Renal pelvis (tissue), 4 donors: Measurements from ENCODE around the gene COX11. TPM values are rescaled to one million over a fixed set of nuclear protein-coding genes. Genes with fewer than 3 reads are reported as not detected.

Experiments
- DNase-seq: peaks from one replicate; pipeline ENCODE4 v3.0.0-alpha.2; 2013
- polyA plus RNA-seq, 3 donors: library from polyadenylated mRNA; unstranded; fragments of 120-200 nt; gene quantifications; one replicate each; pipeline ENCODE4 v1.2.1, GENCODE V29; 2013; ENCODE audit not compliant: insufficient read length in 3 of 3

COX11 gene
- polyA plus RNA-seq, 3 donors, result 74.6 to 112 (median 112) TPM

DNA sequence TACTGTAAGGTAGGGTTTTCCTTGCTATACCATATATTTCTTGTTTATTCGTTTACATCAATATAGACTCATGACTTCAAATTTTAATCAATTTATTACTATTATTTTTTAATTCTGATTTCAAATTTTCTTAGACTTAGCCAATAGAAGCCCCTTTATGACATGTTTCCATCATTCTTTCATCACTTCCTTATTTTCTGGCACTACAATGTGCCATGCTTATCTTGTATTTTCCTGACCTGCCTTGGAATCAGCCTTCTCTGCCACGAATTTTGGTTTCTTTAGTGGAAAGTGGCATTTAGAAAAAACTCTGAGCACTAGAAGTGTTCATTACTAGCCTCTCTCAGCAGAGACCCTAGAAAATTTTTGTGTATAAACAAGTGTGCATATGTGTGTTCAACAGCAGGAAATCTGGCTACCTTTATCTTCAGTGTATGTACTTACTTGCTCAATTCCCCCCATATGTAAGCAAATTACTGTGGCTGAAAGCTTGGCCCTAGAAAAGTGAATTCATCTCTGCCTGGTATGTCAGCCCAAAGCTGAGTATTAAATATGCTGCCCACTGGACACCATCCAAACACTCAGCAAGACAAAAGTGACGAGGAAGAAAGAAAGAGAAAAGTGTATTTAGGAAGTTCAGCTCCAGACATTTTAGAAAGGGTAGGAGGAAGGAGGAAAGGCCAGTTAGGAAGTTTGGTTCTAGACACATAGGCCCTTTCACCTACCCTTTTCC, 4.1 kb upstream of the COX11 start:
- no peak for DNase-seq

DNA sequence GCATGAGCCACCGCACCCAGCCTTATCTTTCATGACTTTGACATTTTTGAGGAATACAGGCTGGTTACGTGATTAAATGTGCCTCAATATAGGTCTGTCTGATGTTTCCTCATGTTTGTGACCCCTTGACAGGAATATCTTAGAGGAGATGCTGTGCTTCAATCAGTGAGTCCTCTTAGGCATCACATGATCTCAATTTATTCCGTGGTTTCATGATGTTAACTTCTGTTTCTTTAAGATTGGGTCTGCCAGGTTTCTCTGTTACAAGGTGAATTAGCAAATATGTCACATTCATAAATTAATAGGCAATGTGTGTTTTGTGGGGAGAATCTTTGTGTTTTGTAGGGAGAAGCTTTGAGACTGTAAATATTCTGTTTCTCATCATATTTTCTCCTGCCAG, 3.4 kb upstream of the COX11 start:
- no peak for DNase-seq

DNA sequence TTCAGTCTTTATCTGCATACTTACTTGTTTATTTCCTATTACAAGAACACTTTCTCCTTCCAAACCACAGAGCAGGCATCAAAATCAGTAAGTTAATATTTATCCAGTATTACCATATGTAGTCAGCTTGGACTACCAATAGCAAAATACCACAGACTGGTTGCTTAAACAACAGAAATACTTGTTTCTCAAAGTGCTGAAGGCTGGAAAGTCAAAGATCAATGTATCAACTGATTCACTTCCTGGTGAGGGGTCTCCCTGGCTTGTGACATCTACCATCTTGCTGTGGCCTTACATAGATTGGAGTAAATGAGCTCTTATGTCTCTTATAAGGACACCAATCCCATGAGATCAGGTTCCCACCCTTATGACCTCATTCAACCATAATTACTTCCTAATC, 2.7 kb upstream of the COX11 start:
- no peak for DNase-seq

DNA sequence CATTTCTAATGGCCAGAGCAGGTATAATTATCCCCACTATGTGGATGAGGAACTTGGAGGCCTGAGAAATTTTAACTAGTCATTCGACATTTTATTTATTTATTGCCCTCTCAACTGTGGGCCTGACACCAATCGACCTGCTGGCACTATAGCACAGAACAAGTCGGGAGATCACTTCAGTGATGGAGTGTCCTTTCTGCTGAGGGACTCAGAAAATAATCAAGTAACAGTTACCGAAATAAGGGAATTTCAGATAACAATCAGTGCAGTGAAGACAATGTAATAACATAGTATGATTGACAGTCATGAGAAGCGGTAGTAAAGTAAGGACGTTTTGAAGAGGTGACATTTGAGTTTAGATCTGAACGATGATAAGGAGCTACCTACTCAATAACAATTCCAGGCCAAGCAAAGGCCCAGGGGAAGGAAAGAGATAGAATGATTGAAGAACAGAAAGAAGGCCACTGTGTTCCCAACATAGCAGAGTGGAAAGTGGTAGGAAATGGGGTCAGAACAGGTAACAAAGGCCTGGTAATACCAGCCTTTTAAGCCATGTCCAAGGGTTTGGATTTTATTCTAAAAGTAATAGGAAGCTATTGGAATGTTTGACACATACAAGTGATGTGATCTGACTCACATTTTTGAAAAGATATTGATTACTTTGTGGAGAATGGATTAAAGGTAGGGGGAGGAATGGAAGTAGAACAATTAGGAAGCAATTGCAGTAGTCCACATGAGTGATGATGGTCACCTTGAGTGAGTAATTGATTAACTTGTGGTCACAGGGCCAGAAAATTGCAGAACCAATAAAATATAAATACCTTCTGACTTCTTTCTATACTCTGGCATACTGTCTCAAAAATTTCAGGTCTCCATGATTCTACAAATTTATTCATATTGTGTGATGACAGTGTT, 1.5 kb upstream of the COX11 start:
- DNase-seq, result no peak

DNA sequence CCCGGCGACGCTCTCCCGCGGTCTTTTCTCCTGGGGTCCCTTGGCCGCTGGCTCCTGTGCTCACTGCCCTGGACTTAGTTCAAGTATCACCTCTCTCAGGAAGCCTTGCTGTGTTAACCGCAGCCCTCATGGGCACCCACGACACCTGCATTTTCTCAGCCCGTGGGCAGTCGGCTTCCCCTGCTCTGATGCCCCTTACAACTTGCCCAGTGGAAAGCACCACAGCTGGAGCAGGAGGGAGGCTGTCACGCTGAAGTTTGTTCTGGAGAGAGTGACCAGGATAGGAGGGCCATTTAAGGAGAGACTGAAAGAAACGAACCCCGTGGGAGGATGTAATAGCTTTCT, 506 bp upstream of the COX11 start:
- no peak for DNase-seq

DNA sequence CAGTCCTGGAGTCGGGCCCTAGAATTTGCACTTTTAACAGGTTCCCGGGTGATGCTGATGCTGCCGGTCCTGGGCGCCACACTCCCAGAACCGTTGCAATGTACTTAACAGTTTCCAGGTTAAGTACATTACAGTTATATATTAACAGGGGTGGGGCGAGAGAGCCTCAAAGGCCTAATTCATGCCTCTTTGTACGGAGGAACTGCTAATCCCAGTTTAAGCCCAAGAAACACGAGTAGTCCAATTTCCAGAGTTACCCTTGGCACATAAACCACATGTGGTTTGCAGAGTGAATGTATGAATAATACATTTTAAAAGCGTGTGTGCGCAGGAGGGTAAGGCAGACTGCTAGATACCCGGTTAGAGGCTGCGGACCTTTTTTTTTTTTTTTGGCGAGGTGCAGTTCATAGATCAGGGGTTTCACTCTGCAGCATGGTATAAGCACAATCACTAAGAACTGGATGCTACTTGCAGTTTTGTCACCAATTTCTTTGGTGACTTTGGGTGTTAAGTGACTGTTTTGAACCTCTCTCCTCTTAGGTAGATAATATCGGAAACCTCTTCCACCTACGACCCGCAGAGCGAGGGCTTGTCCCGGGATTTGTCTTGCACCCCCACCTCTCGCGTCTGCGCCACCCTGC, 713 bp downstream of the COX11 start:
- DNase-seq, result peak; percentile 42

DNA sequence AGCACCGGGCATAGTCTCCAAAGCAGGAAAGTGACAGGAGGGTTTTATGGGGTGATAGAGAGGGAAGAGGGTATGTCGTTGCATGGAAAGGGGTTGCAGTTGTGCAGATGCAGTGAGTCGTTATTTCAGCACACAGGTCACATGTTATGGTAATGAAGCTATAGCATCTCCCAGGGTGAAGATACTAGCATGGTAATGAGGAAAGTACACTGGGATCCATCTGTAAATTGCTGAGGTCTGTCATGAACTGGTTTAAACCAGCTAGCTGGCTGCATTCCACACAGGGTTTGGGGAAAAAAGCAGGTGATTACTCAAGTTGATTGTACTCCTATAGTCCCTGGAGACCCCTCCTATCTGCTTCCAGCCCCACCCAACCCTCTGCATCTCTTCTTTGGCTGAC, 11.7 kb downstream of the COX11 start:
- no peak for DNase-seq

DNA sequence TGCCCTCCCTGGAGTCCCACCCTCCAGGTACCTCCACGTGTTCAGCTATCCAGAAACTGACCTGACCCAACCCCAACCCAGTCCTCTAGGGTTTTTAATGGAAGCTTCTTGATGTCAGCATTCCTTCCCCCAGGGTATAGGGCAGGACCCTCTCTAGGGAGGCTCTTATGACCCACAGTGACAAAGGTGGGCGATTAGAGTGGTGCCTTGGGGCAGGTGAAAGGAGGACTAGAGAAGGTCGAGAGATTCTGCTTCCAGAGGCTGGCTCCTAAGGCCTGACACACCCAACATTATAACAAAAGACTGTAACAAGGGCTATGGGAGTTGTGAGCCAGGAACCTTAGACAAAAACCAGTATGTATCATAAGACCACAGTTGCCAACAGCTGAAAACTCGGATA, 17.2 kb downstream of the COX11 start:
- DNase-seq, result no peak

DNA sequence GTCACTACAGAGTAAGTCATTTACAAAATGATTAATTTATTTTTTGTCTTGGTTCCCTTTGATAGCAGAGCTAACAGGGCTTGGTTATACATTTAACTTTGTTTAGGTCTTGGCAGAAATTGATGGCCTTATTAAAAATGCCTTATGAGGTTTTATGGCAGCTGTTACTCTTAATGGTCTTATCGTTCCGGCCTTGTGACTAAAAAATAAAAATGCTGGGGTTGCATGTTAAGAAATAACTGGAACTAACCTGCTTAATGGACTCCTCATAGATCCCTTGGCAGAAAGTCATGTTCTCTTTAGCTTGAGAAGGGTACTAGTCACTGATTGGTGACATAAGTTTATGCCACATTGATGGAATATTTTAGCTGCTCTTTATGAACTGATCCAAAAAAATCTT, 18.3 kb downstream of the COX11 start:
- no peak for DNase-seq

DNA sequence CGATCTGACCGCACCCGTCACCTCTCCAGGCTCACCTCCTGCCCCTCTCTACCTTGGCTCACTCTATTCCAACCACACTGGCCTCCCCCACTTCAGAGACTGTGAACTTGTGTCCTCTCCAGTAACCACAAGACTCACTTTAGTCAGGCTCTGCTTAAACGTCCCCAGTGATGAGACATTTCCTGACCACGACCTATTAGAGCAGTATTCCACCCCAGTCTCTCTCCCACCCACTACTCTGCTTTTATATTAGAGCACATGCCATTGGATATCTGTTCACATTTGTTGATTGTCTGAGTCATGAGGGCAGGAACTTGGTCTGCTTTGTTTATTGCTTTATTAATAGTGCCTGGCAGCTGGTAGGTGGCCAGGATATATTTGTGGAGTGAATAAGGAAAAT, 20.1 kb downstream of the COX11 start:
- no peak for DNase-seq

DNA sequence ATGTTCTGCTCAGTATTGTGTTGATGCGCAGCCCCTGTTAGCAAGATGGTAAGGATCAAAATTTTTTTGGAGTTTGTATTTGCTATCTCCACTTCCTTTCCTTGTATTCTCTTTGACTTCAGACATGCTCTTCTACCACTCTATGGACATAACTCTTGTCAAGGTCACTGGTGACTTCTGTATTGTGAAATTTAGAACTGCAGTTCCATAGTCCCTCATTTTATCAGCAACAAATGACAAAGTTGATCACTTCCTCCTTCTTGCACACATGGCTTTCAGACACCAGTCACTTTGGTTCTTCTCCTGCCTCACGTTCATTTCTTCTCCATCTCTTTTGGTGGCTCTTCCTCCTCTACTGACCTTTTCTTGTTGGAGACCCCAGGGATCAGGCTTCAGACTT, 21.1 kb downstream of the COX11 start:
- DNase-seq, result no peak

DNA sequence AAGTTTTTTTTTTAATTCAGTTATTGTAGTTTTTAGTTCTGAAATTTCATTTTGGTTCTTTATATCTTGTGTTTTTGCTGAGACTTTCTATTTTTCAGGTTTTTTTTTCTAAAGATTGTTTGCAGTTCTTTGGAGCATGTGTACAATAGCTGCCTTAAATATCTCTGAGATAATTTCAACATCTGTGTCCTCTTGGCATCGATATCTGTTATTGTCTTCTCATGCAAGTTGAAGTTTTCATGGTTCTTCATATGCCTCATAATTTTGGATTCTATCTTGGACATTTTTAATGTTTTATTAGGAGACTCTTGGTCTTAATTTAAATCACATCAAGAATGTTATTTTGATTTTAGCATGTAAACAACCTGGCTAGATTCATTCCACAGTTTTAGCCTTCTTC, 22.8 kb downstream of the COX11 start:
- no peak for DNase-seq

DNA sequence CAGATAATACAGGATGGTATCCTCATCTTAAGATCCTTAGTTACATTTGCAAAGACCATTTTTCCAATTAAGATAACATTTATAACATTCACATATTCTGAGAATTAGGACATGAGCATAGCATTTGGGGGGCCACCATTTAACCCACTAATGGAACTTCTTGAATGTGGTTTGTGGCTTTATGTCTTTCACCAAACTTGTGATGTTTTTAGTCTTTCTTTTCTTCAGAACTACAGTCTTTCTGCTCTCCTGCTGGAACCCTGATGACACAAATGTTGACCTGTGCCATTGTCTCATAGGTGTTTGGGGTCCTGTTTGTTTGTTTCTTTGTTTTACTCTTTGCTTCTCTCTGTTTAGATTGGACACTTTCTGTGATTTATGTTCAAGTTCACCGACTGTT, 23.2 kb downstream of the COX11 start:
- no peak for DNase-seq

DNA sequence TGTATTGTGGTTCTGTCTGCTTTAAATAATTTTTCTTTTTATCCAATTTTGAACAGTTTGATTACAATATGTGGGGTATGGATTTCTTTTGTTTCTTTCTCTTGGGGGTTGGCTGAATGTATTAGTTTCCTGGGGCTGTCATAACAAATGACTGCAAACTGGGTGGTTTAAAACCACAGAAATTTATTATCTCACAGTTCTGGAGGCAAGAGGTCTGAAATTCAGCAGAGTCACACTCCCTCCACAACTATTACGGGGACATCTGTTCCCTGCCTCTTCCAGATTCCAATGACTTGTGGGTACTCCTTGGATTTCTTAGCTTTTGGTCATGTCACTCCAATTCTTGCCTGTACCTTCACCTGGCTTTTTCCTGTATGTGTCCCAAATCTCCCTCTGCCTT, 23.7 kb downstream of the COX11 start:
- DNase-seq, result no peak

DNA sequence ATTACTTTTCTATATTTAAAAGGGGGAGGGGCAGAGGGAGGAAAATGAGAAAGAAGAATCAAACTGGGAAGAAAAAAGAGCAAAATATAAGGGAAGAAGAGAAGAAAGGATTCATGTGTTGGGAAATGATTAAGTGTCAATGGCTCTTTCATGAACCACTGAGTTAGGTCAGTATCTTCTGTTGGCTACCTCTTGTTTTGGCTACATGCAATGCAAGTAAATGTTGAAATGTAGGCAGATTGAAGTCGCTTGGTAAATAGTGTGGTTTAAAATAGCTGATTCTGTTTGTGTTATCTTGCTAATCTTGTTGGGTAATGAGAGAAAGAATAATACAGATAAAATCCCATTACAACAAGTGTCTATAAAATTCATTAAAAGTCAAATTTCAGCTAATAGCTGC, 27.2 kb downstream of the COX11 start:
- no peak for DNase-seq

DNA sequence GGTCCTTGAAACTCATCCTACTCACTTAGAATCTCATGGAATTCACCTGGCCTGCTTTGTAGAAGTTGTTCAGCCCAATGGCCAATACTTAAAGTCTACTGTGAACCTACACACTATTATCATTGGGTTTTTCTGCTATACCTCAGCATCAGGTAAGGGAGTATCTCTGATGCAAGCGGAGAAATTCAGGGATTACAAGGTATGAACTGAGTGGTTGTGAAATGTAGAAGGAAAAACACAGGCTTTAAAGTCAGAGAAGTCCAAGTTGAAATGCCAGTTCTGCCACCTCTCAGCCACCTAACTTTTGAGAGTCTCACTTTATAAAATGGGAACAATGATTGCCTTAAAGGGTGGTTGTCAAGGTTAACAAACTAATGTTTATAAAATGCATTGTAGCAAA, 31.0 kb downstream of the COX11 start:
- no peak for DNase-seq

DNA sequence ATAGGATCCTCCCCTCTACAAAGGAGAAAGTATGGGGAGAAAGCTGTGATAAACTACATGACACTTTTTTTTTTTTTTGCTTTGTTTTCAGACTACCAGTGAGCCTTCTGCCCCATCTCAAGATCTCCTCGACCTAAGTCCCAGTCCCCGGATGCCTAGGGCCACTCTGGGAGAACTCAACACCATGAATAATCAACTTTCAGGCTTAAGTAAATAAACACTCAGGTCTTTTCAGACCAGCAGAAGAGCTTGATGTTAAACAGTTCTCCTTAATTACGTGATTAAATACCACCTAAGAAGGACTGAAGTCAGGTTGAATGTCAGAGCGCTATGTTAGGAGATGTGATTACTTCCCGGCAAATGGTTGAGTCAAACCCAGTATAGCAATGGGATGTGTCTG, 31.4 kb downstream of the COX11 start:
- DNase-seq, result no peak

DNA sequence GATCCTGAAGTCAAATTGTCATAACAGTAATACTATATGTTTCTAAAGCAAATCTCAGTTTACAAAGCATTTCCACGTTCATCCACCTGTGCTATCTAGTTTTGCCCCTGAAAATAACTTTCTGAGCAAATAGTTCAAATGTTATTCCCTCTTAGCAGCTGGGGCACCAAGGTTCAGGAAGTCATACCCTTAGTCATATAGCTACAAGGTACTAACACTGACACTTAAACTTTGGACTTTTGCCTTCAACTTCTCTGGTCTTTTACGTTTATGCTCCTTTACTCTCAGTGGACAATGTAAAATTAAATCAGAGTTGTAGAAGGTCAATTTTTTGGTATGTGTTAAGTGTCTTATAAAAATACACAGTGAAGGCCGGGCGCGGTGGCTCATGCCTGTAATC, 33.0 kb downstream of the COX11 start:
- DNase-seq, result no peak

DNA sequence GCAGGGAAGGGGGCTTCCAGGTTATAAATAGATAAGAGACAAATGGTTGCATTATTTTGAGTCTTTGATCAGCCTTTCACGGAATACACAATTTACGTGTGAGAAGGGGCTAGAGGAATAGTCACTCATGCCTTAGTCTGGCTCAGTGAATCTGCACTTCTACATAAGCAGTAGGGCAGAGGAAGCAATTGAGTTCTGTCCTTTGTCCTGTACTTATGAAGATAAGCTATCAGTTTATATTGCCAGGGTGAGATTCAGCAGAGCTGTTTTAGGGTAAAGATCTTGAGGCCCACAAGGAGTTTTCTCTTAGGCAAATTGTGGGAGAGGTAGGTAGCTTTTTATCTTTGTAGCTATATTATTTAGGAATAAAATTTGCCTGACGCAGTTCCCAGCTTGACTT, 34.5 kb downstream of the COX11 start:
- no peak for DNase-seq

DNA sequence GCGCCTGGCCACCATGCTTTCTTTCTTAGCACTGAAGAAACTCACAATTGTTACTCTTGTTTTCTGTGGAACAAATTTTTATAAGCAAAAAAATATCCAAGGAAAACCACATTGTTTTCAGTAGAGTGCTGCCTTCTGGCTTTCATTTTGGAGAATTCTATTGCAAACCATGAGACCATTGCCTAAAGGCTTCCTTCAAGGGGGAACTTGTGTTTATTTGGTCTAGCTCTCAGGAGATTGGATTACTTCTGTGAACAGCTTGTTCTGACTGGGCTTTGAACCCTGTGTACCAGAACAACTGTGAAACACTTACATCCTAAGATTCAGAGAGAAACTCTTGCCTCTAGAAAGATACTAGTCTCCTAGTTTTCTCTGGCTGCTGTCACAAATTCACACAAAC, 35.7 kb downstream of the COX11 start:
- DNase-seq, result no peak

DNA sequence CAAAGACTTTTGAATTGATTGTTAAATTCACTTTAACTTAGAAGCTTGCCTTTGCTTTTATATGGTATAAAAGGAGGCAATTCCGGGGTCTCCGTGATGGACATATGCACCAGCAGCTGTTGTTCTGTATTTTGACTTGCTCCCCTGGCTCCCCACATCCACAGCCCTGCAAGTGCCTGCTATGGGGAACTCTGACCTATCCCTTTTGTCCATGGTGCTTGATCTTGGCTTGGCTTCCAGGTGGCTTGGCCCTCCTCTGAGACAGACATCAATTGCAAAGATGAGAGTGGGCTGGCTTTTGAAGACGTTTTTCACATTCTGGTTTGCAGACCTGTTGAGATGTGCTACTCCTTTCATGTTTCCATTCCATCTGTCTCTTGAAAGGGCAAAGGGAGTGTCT, 40.9 kb downstream of the COX11 start:
- DNase-seq, result no peak

DNA sequence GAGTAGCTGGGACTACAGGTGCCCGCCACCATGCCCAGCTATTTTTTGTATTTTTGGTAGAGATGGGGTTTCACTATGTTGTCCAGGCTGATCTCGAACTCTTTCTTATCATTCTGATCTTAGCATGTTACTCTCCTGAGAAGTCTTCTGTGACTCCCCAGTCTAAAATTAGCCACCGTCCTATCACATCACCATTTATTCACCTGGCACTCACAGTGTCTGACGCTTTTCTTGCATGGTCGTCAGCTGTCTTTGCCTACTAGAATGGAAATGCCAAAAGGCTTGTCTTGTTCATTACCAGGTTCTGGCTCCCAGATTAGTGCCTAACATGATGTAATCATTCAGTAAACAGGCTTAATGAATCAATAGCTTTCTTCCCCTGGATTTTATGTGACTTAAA, 44.0 kb downstream of the COX11 start:
- no peak for DNase-seq

DNA sequence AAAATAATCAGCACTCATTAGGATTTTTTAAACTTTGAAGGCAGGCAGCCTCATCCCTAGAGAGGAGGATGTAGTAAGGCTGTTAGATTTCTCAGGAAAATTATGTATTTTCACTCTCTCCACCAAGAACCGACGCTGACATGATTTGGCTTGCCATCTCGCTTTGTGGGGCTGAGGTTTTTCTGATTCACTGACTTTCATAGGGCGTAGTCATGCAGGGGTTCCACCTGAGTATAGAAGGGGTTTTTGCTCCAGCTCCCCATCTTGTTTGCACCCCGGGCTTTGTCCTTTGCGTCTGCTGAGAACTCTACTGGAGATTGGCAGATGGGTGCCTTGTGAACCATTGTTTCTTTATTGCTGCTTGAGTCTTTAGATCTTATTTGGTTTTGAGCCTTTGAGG, 47.6 kb downstream of the COX11 start:
- no peak for DNase-seq
